GM21515 (cell line): Measurements from ENCODE around the gene KCNF1.

ENCODE experiments used
- ATAC-seq: cut with Tn5 transposase; IDR thresholded peaks from one replicate; pipeline ENCODE4 v1.9.1; 2021; ENCODE audit not compliant: unreplicated experiment

The KCNF1 gene

GRCh38 chr2:10901160-10901939, 10.4 kb upstream of the KCNF1 start:
- ATAC-seq = no peak

DNA sequence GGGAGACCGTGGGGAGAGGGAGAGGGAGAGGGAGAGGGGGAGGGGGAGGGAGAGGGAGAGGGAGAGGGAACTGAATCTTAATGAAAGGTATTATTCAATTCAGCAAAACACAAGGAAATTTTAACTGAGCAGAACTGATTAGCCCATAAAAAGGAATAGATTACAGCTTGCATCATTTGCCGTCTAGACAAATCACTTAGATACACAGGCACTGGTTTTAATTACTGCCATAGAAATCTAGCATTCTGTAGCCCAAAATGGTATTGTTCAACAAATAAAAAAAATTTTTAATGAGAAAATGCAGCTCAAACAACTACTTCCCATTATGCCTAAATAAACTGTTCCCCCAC, 7.9 kb upstream of the KCNF1 start:
- no peak for ATAC-seq

DNA sequence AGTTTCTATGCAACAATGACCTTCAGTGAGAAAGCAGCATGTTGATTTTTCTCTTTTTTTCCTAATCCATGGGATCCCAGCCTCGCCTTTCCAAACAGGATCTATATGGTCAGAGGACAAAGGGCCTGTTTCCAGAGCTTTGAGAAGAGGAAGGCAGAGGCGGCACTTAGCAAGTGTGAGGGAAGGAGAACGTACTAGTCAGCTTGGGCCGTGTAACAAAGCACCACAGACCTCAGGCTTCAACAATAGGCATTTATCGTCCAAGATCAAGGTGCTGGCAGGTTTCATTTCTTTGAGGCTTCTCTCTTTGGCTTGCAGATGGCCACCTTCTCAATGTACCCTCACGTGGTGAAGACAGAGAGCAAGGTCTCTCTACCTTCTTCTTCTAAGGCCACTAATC, 7.3 kb upstream of the KCNF1 start:
- no peak for ATAC-seq

- no peak for ATAC-seq
These were observed 6.5 kb upstream of the KCNF1 start for GRCh38 chr2:10905006-10905861.

DNA sequence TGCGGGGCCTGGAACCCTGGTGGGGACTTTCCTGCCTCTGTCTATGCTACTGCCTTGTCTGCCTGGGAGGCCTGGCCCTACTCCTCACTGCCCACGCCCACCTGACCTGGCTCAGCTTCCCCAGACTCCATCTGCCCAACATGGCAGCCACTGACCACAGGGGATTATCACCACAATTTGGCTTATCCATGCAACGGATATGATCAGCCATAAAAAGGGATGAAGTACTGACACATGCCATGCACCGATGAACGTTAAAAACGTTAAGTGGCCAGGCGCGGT, 5.9 kb upstream of the KCNF1 start:
- ATAC-seq = no peak

- no peak for ATAC-seq
These were observed 4.7 kb upstream of the KCNF1 start for GRCh38 chr2:10906926-10907625.

DNA sequence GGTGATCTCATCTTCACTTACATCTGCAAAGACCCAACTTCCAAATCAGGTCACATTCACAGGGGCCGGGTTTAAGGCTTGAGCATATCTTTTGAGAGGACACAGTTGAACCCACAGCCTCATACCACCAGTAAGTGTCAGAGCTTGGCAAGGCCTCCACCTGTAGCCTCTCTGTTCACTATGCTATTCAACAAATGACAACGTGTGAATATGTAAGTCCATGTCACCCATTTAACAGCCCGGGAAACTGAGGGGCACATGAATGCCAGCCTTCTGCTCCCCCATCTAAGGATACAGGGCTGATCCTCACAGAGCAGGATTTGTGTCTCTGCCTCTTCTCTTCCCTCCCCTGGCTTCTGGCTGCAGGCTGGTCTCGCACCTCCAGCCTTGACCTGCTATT, 3.5 kb upstream of the KCNF1 start:
- no peak for ATAC-seq

GRCh38 chr2:10909050-10909995, 2.4 kb upstream of the KCNF1 start:
- ATAC-seq = no peak

GRCh38 chr2:10909996-10910341, 1.8 kb upstream of the KCNF1 start:
- no peak for ATAC-seq

DNA sequence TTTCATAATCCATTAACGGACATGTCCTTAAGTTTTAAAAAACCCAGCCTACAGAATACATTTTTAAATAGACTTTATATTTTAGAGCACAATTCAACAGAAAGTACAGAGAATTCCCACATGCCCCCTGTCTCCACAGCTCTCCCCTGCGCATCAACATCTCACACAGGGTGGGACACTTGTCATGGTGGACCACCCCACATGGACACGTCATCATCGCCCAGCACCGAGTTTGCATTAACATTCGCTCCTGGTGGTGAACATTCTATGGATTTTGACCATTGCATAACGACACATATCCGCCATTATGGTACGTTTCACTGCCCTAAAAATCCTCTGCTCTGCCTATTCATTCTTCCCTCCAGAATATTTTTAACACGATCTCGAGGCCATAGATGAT, 1.1 kb upstream of the KCNF1 start:
- ATAC-seq = no peak

- no peak for ATAC-seq
These were observed 470 bp downstream of the KCNF1 start for GRCh38 chr2:10912076-10912731.

DNA sequence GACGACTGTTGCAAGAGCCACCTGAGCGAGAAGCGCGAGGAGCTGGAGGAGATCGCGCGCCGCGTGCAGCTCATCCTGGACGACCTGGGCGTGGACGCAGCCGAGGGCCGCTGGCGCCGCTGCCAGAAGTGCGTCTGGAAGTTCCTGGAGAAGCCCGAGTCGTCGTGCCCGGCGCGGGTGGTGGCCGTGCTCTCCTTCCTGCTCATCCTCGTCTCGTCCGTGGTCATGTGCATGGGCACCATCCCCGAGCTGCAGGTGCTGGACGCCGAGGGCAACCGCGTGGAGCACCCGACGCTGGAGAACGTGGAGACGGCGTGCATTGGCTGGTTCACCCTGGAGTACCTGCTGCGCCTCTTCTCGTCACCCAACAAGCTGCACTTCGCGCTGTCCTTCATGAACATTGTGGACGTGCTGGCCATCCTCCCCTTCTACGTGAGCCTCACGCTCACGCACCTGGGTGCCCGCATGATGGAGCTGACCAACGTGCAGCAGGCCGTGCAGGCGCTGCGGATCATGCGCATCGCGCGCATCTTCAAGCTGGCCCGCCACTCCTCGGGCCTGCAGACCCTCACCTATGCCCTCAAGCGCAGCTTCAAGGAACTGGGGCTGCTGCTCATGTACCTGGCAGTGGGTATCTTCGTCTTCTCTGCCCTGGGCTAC, 1.2 kb downstream of the KCNF1 start:
- ATAC-seq = no peak

- no peak for ATAC-seq
These were observed 2.0 kb downstream of the KCNF1 start for GRCh38 chr2:10913501-10914271.

- no peak for ATAC-seq
These were observed 2.5 kb downstream of the KCNF1 start for GRCh38 chr2:10914272-10914693.

DNA sequence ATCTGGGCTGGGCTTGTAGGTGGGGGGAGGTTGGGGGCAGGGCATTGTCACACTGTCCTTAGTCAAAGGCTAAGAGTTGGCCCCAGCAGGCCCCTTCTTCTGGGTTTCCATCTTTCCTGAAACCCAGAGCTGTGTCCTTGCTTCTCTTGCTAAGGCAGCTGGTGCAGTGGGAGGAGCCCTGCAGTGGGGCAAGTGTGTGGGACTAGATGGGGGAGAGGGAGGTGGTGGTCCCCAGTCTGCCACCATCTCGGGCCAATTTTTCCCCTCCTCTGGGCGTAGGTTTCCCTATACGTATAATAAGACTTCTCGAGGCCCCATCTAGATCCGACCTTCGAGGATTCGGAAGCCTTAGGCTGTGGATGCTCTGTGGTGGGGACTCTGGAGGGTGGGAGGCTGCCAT, 3.5 kb downstream of the KCNF1 start:
- no peak for ATAC-seq

DNA sequence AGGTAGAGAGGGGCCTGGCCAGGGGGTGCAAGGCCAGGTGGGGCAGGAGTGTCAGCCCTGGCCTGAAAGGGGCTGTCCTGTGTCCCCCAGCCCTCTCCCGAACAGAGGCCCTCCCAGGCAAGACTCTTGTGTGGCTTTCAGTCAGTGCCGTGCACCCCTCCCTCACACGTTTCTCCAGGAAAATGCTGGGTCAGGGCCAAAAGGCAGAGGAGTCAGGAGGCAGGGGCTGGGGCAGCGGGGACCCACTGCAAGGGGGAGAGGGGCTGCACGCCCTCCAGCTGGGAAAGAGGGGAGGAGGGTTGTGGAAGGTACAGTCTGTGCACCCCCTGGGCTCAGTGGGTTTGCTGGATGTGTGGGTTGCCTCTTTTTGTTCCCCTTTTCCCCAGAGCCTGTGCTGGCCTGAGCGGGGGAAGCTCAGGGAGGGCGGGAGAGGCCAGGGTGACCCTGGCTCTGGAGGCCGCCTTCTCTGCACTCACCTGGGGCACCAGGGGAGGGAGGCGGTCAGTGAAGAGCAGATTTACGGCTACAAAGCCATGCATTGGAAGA, 4.1 kb downstream of the KCNF1 start:
- ATAC-seq = no peak

GRCh38 chr2:10916953-10917352, 5.2 kb downstream of the KCNF1 start:
- ATAC-seq = no peak

GRCh38 chr2:10917927-10918326, 6.2 kb downstream of the KCNF1 start:
- no peak for ATAC-seq
